OCI-LY1 (cell line): ENCODE data around the gene GPR27.

ENCODE experiments used
- H2AFZ ChIP-seq: fragments of 200-600 bp; sonication (generic), shearing (Covaris generic); 2 replicates; pipeline ENCODE4 v1.6.0; 2014; ENCODE audit warnings: antibody characterized with exemption, mild to moderate bottlenecking, low read length
- H3F3A ChIP-seq: fragments of 200-600 bp; sonication (generic), shearing (Covaris generic); 2 replicates; pipeline ENCODE4 v1.6.0; 2014; ENCODE audit warnings: mild to moderate bottlenecking, antibody characterized with exemption, low read length, moderate library complexity; ENCODE audit not compliant: insufficient read depth
- H3K27ac ChIP-seq: fragments of 200-600 bp; sonication (generic); 2 replicates; pipeline ENCODE4 v1.5.1; 2014; ENCODE audit warnings: low read length, mixed run types, mild to moderate bottlenecking, low read depth; ENCODE audit not compliant: poor library complexity, severe bottlenecking
- H3K27me3 ChIP-seq: fragments of 200-600 bp; sonication (generic); 2 replicates; pipeline ENCODE4 v1.6.0; 2014; ENCODE audit warnings: antibody characterized with exemption, mild to moderate bottlenecking, low read length, moderate library complexity; ENCODE audit not compliant: insufficient read depth
- H3K36me3 ChIP-seq: fragments of 200-600 bp; sonication (generic); 2 replicates; pipeline ENCODE4 v1.6.1; 2014; ENCODE audit warnings: mild to moderate bottlenecking, antibody characterized with exemption, low read length, moderate library complexity, mixed read lengths; ENCODE audit not compliant: insufficient read depth
- H3K4me1 ChIP-seq: fragments of 200-600 bp; sonication (generic); 2 replicates; pipeline ENCODE4 v1.5.1; 2014; ENCODE audit warnings: mild to moderate bottlenecking, low read length, moderate library complexity; ENCODE audit not compliant: insufficient read depth, severe bottlenecking
- H3K4me2 ChIP-seq: fragments of 200-600 bp; sonication (generic), shearing (Covaris generic); 2 replicates; pipeline ENCODE4 v1.6.1; 2014; ENCODE audit warnings: low read length
- H3K4me3 ChIP-seq: fragments of 200-600 bp; sonication (generic); 2 replicates; pipeline ENCODE4 v1.5.1; 2014; ENCODE audit warnings: low read length, low read depth, mild to moderate bottlenecking, mixed read lengths; ENCODE audit not compliant: poor library complexity, severe bottlenecking
- H3K79me2 ChIP-seq: fragments of 200-600 bp; shearing (Covaris generic); 2 replicates; pipeline ENCODE4 v1.6.1; 2016; ENCODE audit warnings: mixed run types, low read length, mixed read lengths; ENCODE audit not compliant: insufficient read depth
- H3K9ac ChIP-seq: fragments of 200-600 bp; sonication (generic), shearing (Covaris generic); 2 replicates; pipeline ENCODE4 v1.6.1; 2014; ENCODE audit warnings: mild to moderate bottlenecking, low read length, mixed read lengths
- H3K9me2 ChIP-seq: fragments of 200-600 bp; sonication (generic), shearing (Covaris generic); 2 replicates; pipeline ENCODE4 v1.6.1; 2014; ENCODE audit warnings: low read depth, mild to moderate bottlenecking, low read length, mixed read lengths
- H3K9me3 ChIP-seq: fragments of 200-600 bp; shearing (Covaris generic); 2 replicates; pipeline ENCODE4 v1.6.1; 2014; ENCODE audit warnings: low read length, mixed read lengths
- H4K20me1 ChIP-seq: fragments of 200-600 bp; sonication (generic), shearing (Covaris generic); 2 replicates; pipeline ENCODE4 v1.6.0; 2016; ENCODE audit warnings: mild to moderate bottlenecking, low read length; ENCODE audit not compliant: insufficient read depth
- EZH2 ChIP-seq: fragments of 200-600 bp; sonication (generic), shearing (Covaris generic); IDR thresholded peaks from 2 replicates; pipeline ENCODE4 v1.8.0; 2017; ENCODE audit warnings: borderline replicate concordance, mixed run types, mild to moderate bottlenecking, antibody characterized with exemption, low read length, moderate library complexity, mixed read lengths
- TF ChIP-seq, protein P1 (sequence below): fragments of 200-600 bp; sonication (generic), shearing (Covaris generic); IDR thresholded peaks from 2 replicates; pipeline ENCODE4 v1.5.1; 2017; ENCODE audit warnings: mild to moderate bottlenecking, antibody characterized with exemption, low read length, moderate library complexity, mixed read lengths

Gene GPR27

DNA sequence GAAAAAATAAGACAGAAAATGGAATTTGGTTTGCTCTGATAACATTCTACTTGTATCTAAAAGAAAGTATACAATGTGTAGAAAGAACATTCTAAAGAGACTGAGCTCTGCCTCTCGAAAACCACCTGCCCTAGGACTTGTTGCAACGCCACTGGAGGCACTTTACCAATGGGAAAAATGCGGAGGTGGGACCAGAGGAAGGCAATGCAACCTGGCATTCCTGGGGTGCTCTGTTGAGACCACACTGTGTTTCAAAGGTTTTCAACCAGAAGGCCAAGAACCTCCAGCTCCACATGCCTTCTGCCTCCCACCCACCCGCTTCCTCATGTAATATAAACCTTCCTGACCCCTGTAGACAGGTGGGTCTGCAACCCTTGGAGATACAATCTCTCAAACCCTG, 26.8 kb downstream of the GPR27 start:
- Histone ChIP-seq H4K20me1 (no peaks in the 10 kb centered on the region), H3K4me1 (no peaks in the 10 kb centered on the region), H3K9me2 (no peaks in the 10 kb centered on the region), H3K27ac (no peak overlapping the region), H3K4me2 (no peak overlapping the region), H3K9ac (no peak overlapping the region), H2AFZ (no peak overlapping the region), H3K27me3 (no peaks in the 10 kb centered on the region), H3K36me3 (no peaks in the 10 kb centered on the region), H3K9me3 (no peaks in the 10 kb centered on the region), H3F3A (no peaks in the 10 kb centered on the region), H3K4me3 (no peak overlapping the region), H3K79me2 (no peaks in the 10 kb centered on the region)
- TF ChIP-seq EZH2: no peak
- TF ChIP-seq, protein P1, sequence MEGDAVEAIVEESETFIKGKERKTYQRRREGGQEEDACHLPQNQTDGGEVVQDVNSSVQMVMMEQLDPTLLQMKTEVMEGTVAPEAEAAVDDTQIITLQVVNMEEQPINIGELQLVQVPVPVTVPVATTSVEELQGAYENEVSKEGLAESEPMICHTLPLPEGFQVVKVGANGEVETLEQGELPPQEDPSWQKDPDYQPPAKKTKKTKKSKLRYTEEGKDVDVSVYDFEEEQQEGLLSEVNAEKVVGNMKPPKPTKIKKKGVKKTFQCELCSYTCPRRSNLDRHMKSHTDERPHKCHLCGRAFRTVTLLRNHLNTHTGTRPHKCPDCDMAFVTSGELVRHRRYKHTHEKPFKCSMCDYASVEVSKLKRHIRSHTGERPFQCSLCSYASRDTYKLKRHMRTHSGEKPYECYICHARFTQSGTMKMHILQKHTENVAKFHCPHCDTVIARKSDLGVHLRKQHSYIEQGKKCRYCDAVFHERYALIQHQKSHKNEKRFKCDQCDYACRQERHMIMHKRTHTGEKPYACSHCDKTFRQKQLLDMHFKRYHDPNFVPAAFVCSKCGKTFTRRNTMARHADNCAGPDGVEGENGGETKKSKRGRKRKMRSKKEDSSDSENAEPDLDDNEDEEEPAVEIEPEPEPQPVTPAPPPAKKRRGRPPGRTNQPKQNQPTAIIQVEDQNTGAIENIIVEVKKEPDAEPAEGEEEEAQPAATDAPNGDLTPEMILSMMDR: no peak

DNA sequence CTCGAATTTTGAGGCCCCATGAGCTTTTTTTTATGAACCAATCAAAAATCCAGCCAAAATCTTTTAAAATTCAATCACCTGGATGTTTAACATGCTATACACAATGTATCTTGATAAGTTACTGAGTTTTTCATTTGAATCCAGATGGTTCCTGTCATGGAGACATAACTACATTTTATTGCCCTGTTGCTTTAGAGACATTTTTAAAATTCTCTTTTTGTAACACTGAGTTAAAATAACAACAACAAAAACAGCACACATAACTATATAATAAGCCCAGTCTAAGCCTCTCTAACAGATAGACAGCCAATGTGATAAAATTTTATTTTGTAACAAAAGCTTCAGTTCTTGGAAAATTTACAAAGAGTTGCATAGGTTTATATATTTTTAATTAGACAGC, 29.5 kb downstream of the GPR27 start:
- no peak overlapping the region for H3K4me3 ChIP-seq
- H3K27me3 ChIP-seq: no peaks in the 10 kb centered on the region
- H3K27ac ChIP-seq: no peak overlapping the region
- no peaks in the 10 kb centered on the region for H4K20me1 ChIP-seq
- H3K9me3 ChIP-seq: no peaks in the 10 kb centered on the region
- H3K9ac ChIP-seq: no peak overlapping the region
- H2AFZ ChIP-seq: no peak overlapping the region
- H3F3A ChIP-seq: no peaks in the 10 kb centered on the region
- TF ChIP-seq, protein P1: no peak
- TF ChIP-seq EZH2: no peak
- H3K4me2 ChIP-seq: no peak overlapping the region
- no peaks in the 10 kb centered on the region for H3K4me1 ChIP-seq
- no peaks in the 10 kb centered on the region for H3K9me2 ChIP-seq
- no peaks in the 10 kb centered on the region for H3K79me2 ChIP-seq
- H3K36me3 ChIP-seq: no peaks in the 10 kb centered on the region

DNA sequence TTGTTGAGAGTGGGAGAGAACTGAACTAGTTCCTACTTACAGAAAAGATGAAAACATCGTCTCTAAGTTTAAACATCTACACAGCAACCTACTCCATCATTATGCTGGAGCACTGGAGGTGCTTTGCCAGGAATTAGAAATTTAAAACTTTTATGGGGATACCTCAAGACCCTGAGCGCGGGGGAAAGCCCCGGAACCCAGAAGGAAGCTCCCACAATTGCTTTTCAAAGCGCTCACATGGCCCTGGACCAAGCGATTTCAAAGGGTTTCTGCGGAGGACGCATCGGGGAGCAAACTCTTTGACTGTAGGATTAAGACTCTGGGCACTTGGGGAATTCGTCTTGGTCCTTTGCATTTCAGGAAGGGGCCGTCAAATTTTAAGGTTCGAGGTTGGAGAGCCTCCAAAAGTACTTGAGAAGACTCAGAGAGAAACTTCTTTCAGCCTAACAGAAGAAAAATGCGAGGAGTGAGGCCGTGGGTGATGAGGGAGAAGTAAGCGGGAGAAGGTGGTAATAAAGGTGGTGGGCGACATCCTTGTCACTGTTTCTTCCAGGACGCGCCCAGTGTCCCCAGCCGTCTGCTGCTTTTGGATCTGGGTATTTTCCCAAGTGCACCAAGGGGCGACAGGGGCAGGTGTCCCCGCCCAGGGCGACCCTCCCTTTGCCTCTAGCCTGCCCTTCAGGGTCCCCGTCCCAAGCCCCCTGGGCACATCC, 30.7 kb downstream of the GPR27 start:
- Histone ChIP-seq H3K27ac (no peak overlapping the region), H3F3A (no peaks in the 10 kb centered on the region), H4K20me1 (no peaks in the 10 kb centered on the region), H3K9ac (no peak overlapping the region), H3K4me2 (no peak overlapping the region), H2AFZ (no peak overlapping the region), H3K4me1 (no peaks in the 10 kb centered on the region), H3K27me3 (no peaks in the 10 kb centered on the region), H3K9me2 (no peaks in the 10 kb centered on the region), H3K9me3 (no peaks in the 10 kb centered on the region), H3K79me2 (no peaks in the 10 kb centered on the region), H3K4me3 (no peak overlapping the region), H3K36me3 (no peaks in the 10 kb centered on the region)
- no peak for TF ChIP-seq EZH2
- TF ChIP-seq, protein P1: no peak
